GF-D8 (cell line): ENCODE data around the gene RNF11.

Source experiments
- DNase-seq: peaks from one replicate; lab custom pipeline; 2025; lab: John Stamatoyannopoulos, UW

RNF11 gene

GRCh38 chr1:51314974-51315373, 78.9 kb downstream of the RNF11 start:
- no peak for DNase-seq

GRCh38 chr1:51316113-51316845, 80.2 kb downstream of the RNF11 start:
- no peak for DNase-seq

- no peak for DNase-seq
These were observed 80.7 kb downstream of the RNF11 start for GRCh38 chr1:51316846-51317120.

GRCh38 chr1:51317798-51318197, 81.7 kb downstream of the RNF11 start:
- DNase-seq: no peak

GRCh38 chr1:51320967-51321923, 85.2 kb downstream of the RNF11 start:
- DNase-seq: no peak

GRCh38 chr1:51321924-51322280, 85.8 kb downstream of the RNF11 start:
- DNase-seq: no peak

- DNase-seq: no peak
These were observed 86.5 kb downstream of the RNF11 start for GRCh38 chr1:51322417-51323101.
